IMR-90 (cell line): ENCODE results near the gene MCUB. TPM values are rescaled to one million over a fixed set of nuclear protein-coding genes. Genes with fewer than 3 reads are reported as not detected.

Source experiments
- ATAC-seq: fragments of 200-7000 bp; cut with Tn5 transposase; 2 replicates; pipeline ENCODE4 v1.9.1; 2020; ENCODE audit warnings: low read depth, mild to moderate bottlenecking, moderate library complexity
- BruUV-seq: library from RNA; stranded (reverse); fragments of 400-500 nt; replicated peaks from 2 replicates; lab custom pipeline; 2021; lab: Mats Ljungman, UMichigan
- CTCF ChIA-PET: fragments of 300-600 bp; formaldehyde crosslinking; extraction: SDS; loops from one replicate; lab custom pipeline; 2021; ENCODE audit warnings: antibody characterized with exemption; lab: Yijun Ruan, JAX
- POLR2A ChIA-PET: fragments of 300-600 bp; sonication (Branson Sonifier 250); formaldehyde crosslinking; loops from one replicate; lab custom pipeline; 2022; ENCODE audit warnings: antibody characterized with exemption; ENCODE audit not compliant: unreplicated experiment; lab: Charles Lee
- DNase-seq: peaks from one replicate; pipeline ENCODE4 v3.0.0; 2013
- H2AFZ ChIP-seq: replicated peaks from 2 replicates; pipeline ENCODE3; 2013; ENCODE audit warnings: low read length, mild to moderate bottlenecking; ENCODE audit not compliant: poor library complexity
- H2AK5ac ChIP-seq: 2 replicates; pipeline ENCODE4 v1.6.1; 2013; ENCODE audit warnings: low read depth, low read length, inconsistent platforms
- H2AK9ac ChIP-seq: replicated peaks from 2 replicates; pipeline ENCODE3; 2013; ENCODE audit warnings: mild to moderate bottlenecking, low read depth, low read length, moderate library complexity; ENCODE audit not compliant: poor library complexity
- H2BK120ac ChIP-seq: 2 replicates; pipeline ENCODE4 v1.6.1; 2013; ENCODE audit warnings: low read depth, low read length, inconsistent platforms
- H2BK15ac ChIP-seq: 3 replicates; pipeline ENCODE4 v1.6.1; 2013; ENCODE audit warnings: low read depth, low read length, inconsistent platforms
- H2BK20ac ChIP-seq: 2 replicates; pipeline ENCODE4 v1.6.1; 2013; ENCODE audit warnings: low read depth, mild to moderate bottlenecking, inconsistent platforms, low read length, moderate library complexity
- H2BK5ac ChIP-seq: 2 replicates; pipeline ENCODE4 v1.6.1; 2013; ENCODE audit warnings: mild to moderate bottlenecking, low read depth, low read length, inconsistent platforms; ENCODE audit not compliant: poor library complexity, severe bottlenecking
- H3K14ac ChIP-seq: replicated peaks from 2 replicates; pipeline ENCODE4 v1.6.1; 2013; ENCODE audit warnings: low read depth, low read length, inconsistent platforms
- H3K18ac ChIP-seq: 2 replicates; pipeline ENCODE4 v1.6.1; 2013; ENCODE audit warnings: low read depth, low read length, control low read depth
- H3K23ac ChIP-seq: 2 replicates; pipeline ENCODE4 v1.6.1; 2013; ENCODE audit warnings: low read depth, low read length, inconsistent platforms
- H3K27ac ChIP-seq: 2 replicates; pipeline ENCODE4 v1.5.1; 2013; ENCODE audit warnings: mild to moderate bottlenecking, control low read depth, low read length; ENCODE audit not compliant: insufficient read depth
- H3K27me3 ChIP-seq: 2 replicates; pipeline ENCODE4 v1.6.1; 2013; ENCODE audit warnings: low read length; ENCODE audit not compliant: control insufficient read depth, insufficient read depth
- H3K36me3 ChIP-seq: 2 replicates; pipeline ENCODE4 v1.6.1; 2013; ENCODE audit warnings: low read length, mixed read lengths; ENCODE audit not compliant: control insufficient read depth, insufficient read depth
- H3K4ac ChIP-seq: 2 replicates; pipeline ENCODE4 v1.6.1; 2013; ENCODE audit warnings: low read depth, low read length, inconsistent platforms
- H3K4me1 ChIP-seq: 2 replicates; pipeline ENCODE4 v1.6.1; 2013; ENCODE audit warnings: low read length, mixed read lengths; ENCODE audit not compliant: control insufficient read depth, insufficient read depth
- H3K4me2 ChIP-seq: 2 replicates; pipeline ENCODE4 v1.6.1; 2013; ENCODE audit warnings: low read depth, mild to moderate bottlenecking, control low read depth, low read length, moderate library complexity
- H3K4me3 ChIP-seq: 2 replicates; pipeline ENCODE4 v1.5.1; 2013; ENCODE audit warnings: low read depth, mild to moderate bottlenecking, control low read depth, low read length, moderate library complexity; ENCODE audit not compliant: insufficient read depth
- H3K56ac ChIP-seq: 2 replicates; pipeline ENCODE4 v1.6.1; 2013; ENCODE audit warnings: low read length, inconsistent platforms; ENCODE audit not compliant: insufficient read depth; ENCODE audit errors: extremely low read depth
- H3K79me1 ChIP-seq, 2 experiments: 2 replicates each; pipeline ENCODE4 v1.6.1; 2013; ENCODE audit warnings: low read length in 2 of 2, inconsistent platforms in 1 of 2, low read depth in 1 of 2
- H3K9ac ChIP-seq: 2 replicates; pipeline ENCODE4 v1.6.1; 2013; ENCODE audit warnings: low read depth, low read length, control low read depth
- H3K9me1 ChIP-seq: 2 replicates; pipeline ENCODE4 v1.6.1; 2013; ENCODE audit warnings: low read length, inconsistent platforms; ENCODE audit not compliant: insufficient read depth
- H3K9me3 ChIP-seq: 2 replicates; pipeline ENCODE4 v1.6.1; 2013; ENCODE audit warnings: low read length; ENCODE audit not compliant: control insufficient read depth, insufficient read depth
- H4K20me1 ChIP-seq: 2 replicates; pipeline ENCODE4 v1.6.1; 2013; ENCODE audit warnings: low read length, inconsistent platforms; ENCODE audit not compliant: insufficient read depth
- H4K5ac ChIP-seq: 2 replicates; pipeline ENCODE4 v1.6.1; 2013; ENCODE audit warnings: mild to moderate bottlenecking, low read depth, low read length, control low read depth
- H4K8ac ChIP-seq, 2 experiments: 2 replicates each; pipeline ENCODE4 v1.6.1; 2013; ENCODE audit warnings: low read depth in 2 of 2, low read length in 2 of 2, control low read depth in 1 of 2, inconsistent platforms in 1 of 2
- H4K91ac ChIP-seq: 2 replicates; pipeline ENCODE4 v1.6.1; 2013; ENCODE audit warnings: low read depth, low read length, inconsistent platforms; ENCODE audit not compliant: insufficient read depth
- CEBPB ChIP-seq: IDR thresholded peaks from 2 replicates; pipeline ENCODE4 v1.6.1; 2012; ENCODE audit warnings: low read depth, low read length, improper control_type of control experiment
- CHD1 ChIP-seq: IDR thresholded peaks from 2 replicates; pipeline ENCODE4 v1.6.1; 2012; ENCODE audit warnings: low read depth, low read length, improper control_type of control experiment
- ELK1 ChIP-seq: fragments of 150-350 bp; IDR thresholded peaks from 2 replicates; pipeline ENCODE4 v1.6.1; 2016; ENCODE audit warnings: low read depth, mild to moderate bottlenecking, low read length, moderate library complexity, borderline replicate concordance
- FOS ChIP-seq: fragments of 150-350 bp; IDR thresholded peaks from 2 replicates; pipeline ENCODE4 v1.6.1; 2016; ENCODE audit warnings: low read depth, low read length
- MAFK ChIP-seq: IDR thresholded peaks from 2 replicates; pipeline ENCODE4 v1.6.1; 2012; ENCODE audit warnings: low read depth, low read length, improper control_type of control experiment
- MAZ ChIP-seq: IDR thresholded peaks from 2 replicates; pipeline ENCODE4 v1.6.1; 2012; ENCODE audit warnings: low read depth, mild to moderate bottlenecking, low read length, improper control_type of control experiment, moderate library complexity, borderline replicate concordance
- MXI1 ChIP-seq: IDR thresholded peaks from 2 replicates; pipeline ENCODE4 v1.6.1; 2012; ENCODE audit warnings: low read depth, mild to moderate bottlenecking, low read length, moderate library complexity, borderline replicate concordance
- NFE2L2 ChIP-seq: fragments of 150-350 bp; IDR thresholded peaks from 2 replicates; pipeline ENCODE4 v1.6.1; 2016; ENCODE audit warnings: low read depth, mild to moderate bottlenecking, low read length
- POLR2A ChIP-seq: IDR thresholded peaks from 2 replicates; pipeline ENCODE4 v1.6.1; 2012; ENCODE audit warnings: mild to moderate bottlenecking, low read depth, low read length
- RCOR1 ChIP-seq: IDR thresholded peaks from 2 replicates; pipeline ENCODE4 v1.6.1; 2012; ENCODE audit warnings: mild to moderate bottlenecking, low read length, improper control_type of control experiment; ENCODE audit not compliant: insufficient replicate concordance
- SMC3 ChIP-seq: fragments of 150-350 bp; IDR thresholded peaks from 2 replicates; pipeline ENCODE4 v1.6.1; 2016; ENCODE audit warnings: low read depth, mild to moderate bottlenecking, antibody characterized with exemption, low read length, moderate library complexity
- USF2 ChIP-seq: fragments of 150-350 bp; IDR thresholded peaks from 2 replicates; pipeline ENCODE4 v1.6.1; 2017; ENCODE audit warnings: mild to moderate bottlenecking, antibody characterized with exemption, low read length, low read depth
- WGBS, 2 experiments: methylation state at CpG; one replicate each; pipeline versions ENCODE4 v1.1.5 to v1.1.7; 2013; ENCODE audit warnings: missing lambda C conversion rate in 2 of 2; ENCODE audit not compliant: insufficient read length in 1 of 2; ENCODE audit errors: extremely low coverage in 2 of 2; 5-methylcytosine and 5-hydroxymethylcytosine counted together
- dilution Hi-C: fragments of 300-500 bp; cut with HindIII; formaldehyde crosslinking; loops from one replicate; pipeline ENCODE4 v1.14.3; 2018; ENCODE audit warnings: low sequenced_read_pairs; ENCODE audit not compliant: unreplicated experiment
- in situ Hi-C: fragments of 300-500 bp; cut with MboI; formaldehyde crosslinking; loops from 3 replicates; pipeline ENCODE4 v1.14.3; 2019; ENCODE audit warnings: low sequenced_read_pairs, inconsistent platforms, mixed read lengths
- intact Hi-C: fragments of 100-400 bp; cut with micrococcal nuclease; formaldehyde crosslinking; loops from 2 replicates; pipeline ENCODE4 v1.10.0; 2022
- polyA plus RNA-seq, 3 experiments: library from polyadenylated mRNA; depleted of rRNA; stranded (reverse); fragments of >200 nt; gene quantifications; 2 replicates each; pipeline ENCODE4 v1.2.3, GENCODE V29; 2012; ENCODE audit warnings: low replicate concordance in 1 of 3
- total RNA-seq: library from RNA; depleted of rRNA; stranded (reverse); fragments of >200 nt; gene quantifications from 2 replicates; pipeline ENCODE4 v1.2.3, GENCODE V29; 2012
- TF ChIP-seq, protein P1 (sequence below): conservative IDR thresholded peaks from 2 replicates; pipeline ENCODE4 v1.5.1; 2012; ENCODE audit warnings: mild to moderate bottlenecking, low read depth, low read length, improper control_type of control experiment

Gene MCUB
- total and polyA plus RNA-seq, 2 of the 4 experiments (the other 2 are of a cell fraction) = 18.5 to 20.4 TPM

GRCh38 chr4:109614466-109614865 lies 54.4 kb downstream of the MCUB start:
- Histone ChIP-seq H3K9me3 (no peaks in the 10 kb centered on the region), H4K5ac (no peak overlapping the region), H3K4me1 (no peaks in the 10 kb centered on the region; the same call in 1 of the 2 replicates), H3K4me3 (no peak overlapping the region), H2BK120ac (no peak overlapping the region), H3K23ac (no peak overlapping the region), H2AK9ac (no peak overlapping the region), H4K20me1 (no peaks in the 10 kb centered on the region), H3K79me1 (no peaks in the 10 kb centered on the region; a peak in 1 of 4 replicates), H2BK20ac (no peak overlapping the region), H3K14ac (no peak overlapping the region), H2AK5ac (no peak overlapping the region), H3K27me3 (no peaks in the 10 kb centered on the region), H3K27ac (no peak overlapping the region), H3K4me2 (no peak overlapping the region), H3K9ac (no peak overlapping the region), H3K9me1 (no peaks in the 10 kb centered on the region; the same call in 1 of the 2 replicates), H4K8ac (no peak overlapping the region), H2BK5ac (no peak overlapping the region), H4K91ac (no peak overlapping the region), H3K56ac (no peak overlapping the region), H3K36me3 (no peaks in the 10 kb centered on the region), H3K18ac (no peak overlapping the region), H2BK15ac (no peak overlapping the region), H2AFZ (no peak overlapping the region), H3K4ac (no peak overlapping the region)
- POLR2A ChIA-PET = no interaction called here
- WGBS, 2 experiments = 86% methylated on average over 1 of the region's 5 CpGs; no CpG with 5 or more reads in 1 of the 2 experiments
- DNase-seq = no peak
- no peak for ATAC-seq
- intact Hi-C loops = no loop called here
- dilution Hi-C loops = no loop called here
- BruUV-seq = no TSS peak
- in situ Hi-C loops = no loop called here
- no peak for TF ChIP-seq CEBPB
- TF ChIP-seq USF2 = no peak
- no peak for TF ChIP-seq FOS
- no peak for TF ChIP-seq POLR2A
- no peak for TF ChIP-seq MAFK
- TF ChIP-seq, protein P1, sequence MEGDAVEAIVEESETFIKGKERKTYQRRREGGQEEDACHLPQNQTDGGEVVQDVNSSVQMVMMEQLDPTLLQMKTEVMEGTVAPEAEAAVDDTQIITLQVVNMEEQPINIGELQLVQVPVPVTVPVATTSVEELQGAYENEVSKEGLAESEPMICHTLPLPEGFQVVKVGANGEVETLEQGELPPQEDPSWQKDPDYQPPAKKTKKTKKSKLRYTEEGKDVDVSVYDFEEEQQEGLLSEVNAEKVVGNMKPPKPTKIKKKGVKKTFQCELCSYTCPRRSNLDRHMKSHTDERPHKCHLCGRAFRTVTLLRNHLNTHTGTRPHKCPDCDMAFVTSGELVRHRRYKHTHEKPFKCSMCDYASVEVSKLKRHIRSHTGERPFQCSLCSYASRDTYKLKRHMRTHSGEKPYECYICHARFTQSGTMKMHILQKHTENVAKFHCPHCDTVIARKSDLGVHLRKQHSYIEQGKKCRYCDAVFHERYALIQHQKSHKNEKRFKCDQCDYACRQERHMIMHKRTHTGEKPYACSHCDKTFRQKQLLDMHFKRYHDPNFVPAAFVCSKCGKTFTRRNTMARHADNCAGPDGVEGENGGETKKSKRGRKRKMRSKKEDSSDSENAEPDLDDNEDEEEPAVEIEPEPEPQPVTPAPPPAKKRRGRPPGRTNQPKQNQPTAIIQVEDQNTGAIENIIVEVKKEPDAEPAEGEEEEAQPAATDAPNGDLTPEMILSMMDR = no peak
- no peak for TF ChIP-seq RCOR1
- TF ChIP-seq SMC3 = no peak
- no peak for TF ChIP-seq MAZ
- TF ChIP-seq MXI1 = no peak
- no peak for TF ChIP-seq CHD1
- TF ChIP-seq NFE2L2 = no peak
- TF ChIP-seq ELK1 = no peak
- CTCF ChIA-PET = no interaction called here
